Measurements from ENCODE around the gene ZDHHC18.

DNA sequence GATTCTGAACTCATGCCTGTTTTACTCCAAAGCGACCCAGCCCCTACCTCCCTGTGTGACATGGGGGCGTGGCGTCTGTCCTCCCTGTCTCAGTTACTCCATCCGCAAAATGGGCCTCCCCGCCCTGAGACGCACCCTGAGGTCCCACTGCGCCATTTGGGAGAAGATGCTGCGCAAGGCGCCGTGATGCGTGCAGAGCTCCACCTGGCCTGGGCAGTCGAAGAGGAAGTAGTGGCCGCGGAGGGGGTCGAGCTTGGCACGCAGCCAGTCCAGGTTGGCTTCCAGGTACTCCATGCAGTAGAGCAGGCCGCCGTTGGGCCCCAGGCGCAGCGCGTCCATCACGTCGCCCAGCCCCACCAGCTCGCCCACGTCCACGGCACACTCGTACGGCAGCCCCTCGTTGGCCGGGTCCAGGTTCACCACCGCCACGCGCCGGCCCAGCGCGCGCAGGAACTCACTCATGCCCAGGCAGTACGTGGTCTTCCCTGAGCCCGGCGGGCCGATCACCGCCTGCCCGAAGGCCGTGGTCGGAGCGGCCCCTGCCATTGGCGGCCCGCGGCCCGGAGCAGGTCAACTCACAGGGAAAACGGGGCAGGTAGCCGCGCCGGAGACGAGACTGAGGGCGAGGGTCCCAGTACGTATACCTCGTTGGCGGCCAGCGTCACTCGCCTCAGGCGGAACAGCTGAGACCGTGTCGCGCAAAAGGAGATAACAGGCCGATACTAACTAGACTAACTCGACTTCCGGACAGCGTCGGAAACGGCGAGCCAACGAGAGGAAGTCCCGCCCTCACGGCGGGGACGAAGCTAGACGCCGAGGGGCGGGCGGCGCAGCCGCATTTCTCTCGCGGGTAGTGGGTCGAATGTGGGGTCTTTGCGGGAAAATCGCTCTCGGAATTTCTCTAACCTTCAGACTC lies 63.3 kb downstream of the ZDHHC18 start, which contains the start of gene GPN2:
- no peak for TF ChIP-seq CTCF (IDR thresholded peaks at IDR 0.05; ENCODE audit: low read depth, low read length)
- TF ChIP-seq EZH2phosphoT487 (IDR thresholded peaks at IDR 0.05; ENCODE audit: low read depth): no peak

All from OCI-LY3 (cell line).